GM23338 (cell line): ENCODE data around the gene LRIG1. TPM values are rescaled to one million over a fixed set of nuclear protein-coding genes. Genes with fewer than 3 reads are reported as not detected.

ENCODE experiments used
- ATAC-seq: fragments of 200-7000 bp; cut with Tn5 transposase; 3 replicates; pipeline ENCODE4 v1.9.1; 2020
- DNase-seq: peaks from one replicate; pipeline ENCODE4 v3.0.0-alpha.2; 2015; ENCODE audit warnings: low spot score
- H2AFZ ChIP-seq: fragments of 200-600 bp; sonication (generic); 2 replicates; pipeline ENCODE4 v1.8.0; 2016; ENCODE audit warnings: antibody characterized with exemption, mild to moderate bottlenecking, moderate library complexity
- H3F3A ChIP-seq: fragments of 200-600 bp; sonication (generic); replicated peaks from 2 replicates; pipeline ENCODE4 v1.8.0; 2017; ENCODE audit warnings: antibody characterized with exemption, mixed run types, low read depth
- H3K27ac ChIP-seq: fragments of 200-600 bp; sonication (generic); 2 replicates; pipeline ENCODE4 v1.6.1; 2016; ENCODE audit warnings: low read depth
- H3K27me3 ChIP-seq: fragments of 200-600 bp; sonication (generic); 2 replicates; pipeline ENCODE4 v1.8.0; 2016; ENCODE audit warnings: mild to moderate bottlenecking, mixed run types, moderate library complexity; ENCODE audit not compliant: insufficient read depth
- H3K36me3 ChIP-seq: fragments of 200-600 bp; sonication (generic); 2 replicates; pipeline ENCODE4 v1.8.0; 2016; ENCODE audit warnings: mild to moderate bottlenecking; ENCODE audit not compliant: insufficient read depth
- H3K4me1 ChIP-seq: fragments of 200-600 bp; sonication (generic); 2 replicates; pipeline ENCODE4 v1.8.0; 2016; ENCODE audit warnings: mild to moderate bottlenecking, moderate library complexity; ENCODE audit not compliant: insufficient read depth
- H3K4me2 ChIP-seq: fragments of 200-600 bp; sonication (generic); 2 replicates; pipeline ENCODE4 v1.7.1; 2017; ENCODE audit warnings: mixed run types
- H3K4me3 ChIP-seq: fragments of 200-600 bp; sonication (generic); 2 replicates; pipeline ENCODE4 v1.6.1; 2016; ENCODE audit warnings: mixed run types
- H3K79me2 ChIP-seq: fragments of 200-600 bp; sonication (generic); replicated peaks from 2 replicates; pipeline ENCODE4 v1.8.0; 2017; ENCODE audit warnings: mild to moderate bottlenecking; ENCODE audit not compliant: insufficient read depth
- H3K9me2 ChIP-seq: fragments of 200-600 bp; sonication (generic); 2 replicates; pipeline ENCODE4 v1.8.0; 2017; ENCODE audit not compliant: insufficient read depth
- H4K20me1 ChIP-seq: fragments of 200-600 bp; sonication (generic); replicated peaks from 2 replicates; pipeline ENCODE4 v1.8.0; 2017; ENCODE audit warnings: mild to moderate bottlenecking; ENCODE audit not compliant: insufficient read depth
- H3K27ac Mint-ChIP-seq: 2 replicates; pipeline ENCODE4 v1.8.0; 2020; ENCODE audit warnings: inconsistent platforms, mild to moderate bottlenecking, moderate library complexity, mixed read lengths
- H3K27me3 Mint-ChIP-seq: 3 replicates; pipeline ENCODE4 v1.8.0; 2022; ENCODE audit warnings: low read depth, mild to moderate bottlenecking, moderate library complexity, mixed read lengths, inconsistent platforms; ENCODE audit not compliant: insufficient read depth, poor library complexity
- H3K36me3 Mint-ChIP-seq: 3 replicates; pipeline ENCODE4 v1.8.0; 2021; ENCODE audit warnings: low read depth, mild to moderate bottlenecking, inconsistent platforms, moderate library complexity, mixed read lengths
- H3K4me1 Mint-ChIP-seq: 3 replicates; pipeline ENCODE4 v1.8.0; 2020; ENCODE audit warnings: mild to moderate bottlenecking, inconsistent platforms, mixed read lengths
- H3K4me3 Mint-ChIP-seq: 3 replicates; pipeline ENCODE4 v1.8.0; 2021; ENCODE audit warnings: moderate library complexity, mild to moderate bottlenecking, inconsistent platforms, mixed read lengths
- H3K9me3 Mint-ChIP-seq: 3 replicates; pipeline ENCODE4 v1.8.0; 2020; ENCODE audit warnings: moderate library complexity, mild to moderate bottlenecking, inconsistent platforms, mixed read lengths
- CREB1 ChIP-seq: fragments of 250-450 bp; sonication (Bioruptor Pico); IDR thresholded peaks from 2 replicates; pipeline ENCODE4 v1.5.0; 2020; ENCODE audit warnings: low read depth, mild to moderate bottlenecking, moderate library complexity
- EZH2 ChIP-seq: fragments of 200-600 bp; sonication (generic); IDR thresholded peaks from one replicate; pipeline ENCODE4 v1.8.0; 2017; ENCODE audit warnings: antibody characterized with exemption, mild to moderate bottlenecking, low read depth; ENCODE audit not compliant: unreplicated experiment
- EZH2phosphoT487 ChIP-seq: fragments of 200-600 bp; sonication (generic); IDR thresholded peaks from one replicate; pipeline ENCODE4 v1.8.1; 2018; ENCODE audit warnings: antibody characterized with exemption; ENCODE audit not compliant: unreplicated experiment
- JUNB ChIP-seq: IDR thresholded peaks from one replicate; pipeline ENCODE4 v1.6.1; 2016; ENCODE audit warnings: antibody characterized with exemption; ENCODE audit not compliant: unreplicated experiment
- NANOG ChIP-seq: IDR thresholded peaks from 2 replicates; pipeline ENCODE4 v1.6.1; 2016; ENCODE audit warnings: antibody characterized with exemption, borderline replicate concordance
- STAT1 ChIP-seq: IDR thresholded peaks from one replicate; pipeline ENCODE4 v1.6.1; 2016; ENCODE audit warnings: antibody characterized with exemption; ENCODE audit not compliant: unreplicated experiment
- ZNF331 ChIP-seq: fragments of 250-450 bp; sonication (Bioruptor Pico); IDR thresholded peaks from 2 replicates; pipeline ENCODE4 v1.5.0; 2020; ENCODE audit warnings: low read depth, mild to moderate bottlenecking, moderate library complexity
- ZNF462 ChIP-seq: fragments of 250-450 bp; sonication (Bioruptor Pico); IDR thresholded peaks from 2 replicates; pipeline ENCODE4 v1.5.0; 2020; ENCODE audit warnings: mild to moderate bottlenecking, moderate library complexity
- polyA plus RNA-seq: library from polyadenylated mRNA; unstranded; fragments of >200 nt; fragmentation: Nextera tagmentation; extraction: Ambion mirVana; gene quantifications from 2 replicates; pipeline ENCODE4 v1.2.1, GENCODE V29; 2016
- total RNA-seq: library from RNA; depleted of rRNA; stranded (reverse); fragments of >200 nt; shearing (Covaris generic); gene quantifications from 2 replicates; pipeline ENCODE4 v1.2.3, GENCODE V29; 2014
- TF ChIP-seq, protein P1 (sequence below), 2 experiments: fragments of 200-600 bp in 1 of 2; sonication (generic) in 1 of 2; conservative IDR thresholded peaks; 2 replicates each; pipeline versions ENCODE4 v1.5.1 to v1.6.1; 2016 to 2017; ENCODE audit warnings: antibody characterized with exemption in 2 of 2, low read depth in 2 of 2, mild to moderate bottlenecking in 2 of 2, moderate library complexity in 1 of 2
- TF ChIP-seq, protein P2 (sequence below): IDR thresholded peaks from 2 replicates; pipeline ENCODE4 v1.6.1; 2016; ENCODE audit warnings: antibody characterized with exemption
- TF ChIP-seq, protein P3 (sequence below): IDR thresholded peaks from one replicate; pipeline ENCODE4 v1.6.1; 2018; ENCODE audit warnings: antibody characterized with exemption; ENCODE audit not compliant: unreplicated experiment

Gene LRIG1
- total and polyA plus RNA-seq, 2 experiments from 2014 or later: 40.0 to 134 TPM

- peaks cover 7% of the 10 kb centered on the region for H3K9me2 ChIP-seq
- no peak overlapping the region for H3K27ac ChIP-seq
- peaks cover 56% of the 10 kb centered on the region for H3K36me3 Mint-ChIP-seq
- H3K79me2 ChIP-seq: peaks cover 100% of the 10 kb centered on the region
- no peaks in the 10 kb centered on the region; the same call in 1 of the 2 replicates for H3K36me3 ChIP-seq
- no peaks in the 10 kb centered on the region for H3K27me3 ChIP-seq
- H3K27me3 Mint-ChIP-seq: peaks cover 13% of the 10 kb centered on the region
- TF ChIP-seq, protein P1, sequence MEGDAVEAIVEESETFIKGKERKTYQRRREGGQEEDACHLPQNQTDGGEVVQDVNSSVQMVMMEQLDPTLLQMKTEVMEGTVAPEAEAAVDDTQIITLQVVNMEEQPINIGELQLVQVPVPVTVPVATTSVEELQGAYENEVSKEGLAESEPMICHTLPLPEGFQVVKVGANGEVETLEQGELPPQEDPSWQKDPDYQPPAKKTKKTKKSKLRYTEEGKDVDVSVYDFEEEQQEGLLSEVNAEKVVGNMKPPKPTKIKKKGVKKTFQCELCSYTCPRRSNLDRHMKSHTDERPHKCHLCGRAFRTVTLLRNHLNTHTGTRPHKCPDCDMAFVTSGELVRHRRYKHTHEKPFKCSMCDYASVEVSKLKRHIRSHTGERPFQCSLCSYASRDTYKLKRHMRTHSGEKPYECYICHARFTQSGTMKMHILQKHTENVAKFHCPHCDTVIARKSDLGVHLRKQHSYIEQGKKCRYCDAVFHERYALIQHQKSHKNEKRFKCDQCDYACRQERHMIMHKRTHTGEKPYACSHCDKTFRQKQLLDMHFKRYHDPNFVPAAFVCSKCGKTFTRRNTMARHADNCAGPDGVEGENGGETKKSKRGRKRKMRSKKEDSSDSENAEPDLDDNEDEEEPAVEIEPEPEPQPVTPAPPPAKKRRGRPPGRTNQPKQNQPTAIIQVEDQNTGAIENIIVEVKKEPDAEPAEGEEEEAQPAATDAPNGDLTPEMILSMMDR (conservative IDR thresholded peaks at IDR 0.05; ENCODE audit: low read depth in 2 of 2): no peak
- TF ChIP-seq EZH2 (no peak), CREB1 (no peak), NANOG (no peak), JUNB (no peak), ZNF331 (CRISPR knock-in tag) (no peak), STAT1 (no peak), EZH2phosphoT487 (no peak), ZNF462 (CRISPR knock-in tag) (no peak)
- TF ChIP-seq, protein P2, sequence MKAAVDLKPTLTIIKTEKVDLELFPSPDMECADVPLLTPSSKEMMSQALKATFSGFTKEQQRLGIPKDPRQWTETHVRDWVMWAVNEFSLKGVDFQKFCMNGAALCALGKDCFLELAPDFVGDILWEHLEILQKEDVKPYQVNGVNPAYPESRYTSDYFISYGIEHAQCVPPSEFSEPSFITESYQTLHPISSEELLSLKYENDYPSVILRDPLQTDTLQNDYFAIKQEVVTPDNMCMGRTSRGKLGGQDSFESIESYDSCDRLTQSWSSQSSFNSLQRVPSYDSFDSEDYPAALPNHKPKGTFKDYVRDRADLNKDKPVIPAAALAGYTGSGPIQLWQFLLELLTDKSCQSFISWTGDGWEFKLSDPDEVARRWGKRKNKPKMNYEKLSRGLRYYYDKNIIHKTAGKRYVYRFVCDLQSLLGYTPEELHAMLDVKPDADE: no peak
- TF ChIP-seq, protein P3, sequence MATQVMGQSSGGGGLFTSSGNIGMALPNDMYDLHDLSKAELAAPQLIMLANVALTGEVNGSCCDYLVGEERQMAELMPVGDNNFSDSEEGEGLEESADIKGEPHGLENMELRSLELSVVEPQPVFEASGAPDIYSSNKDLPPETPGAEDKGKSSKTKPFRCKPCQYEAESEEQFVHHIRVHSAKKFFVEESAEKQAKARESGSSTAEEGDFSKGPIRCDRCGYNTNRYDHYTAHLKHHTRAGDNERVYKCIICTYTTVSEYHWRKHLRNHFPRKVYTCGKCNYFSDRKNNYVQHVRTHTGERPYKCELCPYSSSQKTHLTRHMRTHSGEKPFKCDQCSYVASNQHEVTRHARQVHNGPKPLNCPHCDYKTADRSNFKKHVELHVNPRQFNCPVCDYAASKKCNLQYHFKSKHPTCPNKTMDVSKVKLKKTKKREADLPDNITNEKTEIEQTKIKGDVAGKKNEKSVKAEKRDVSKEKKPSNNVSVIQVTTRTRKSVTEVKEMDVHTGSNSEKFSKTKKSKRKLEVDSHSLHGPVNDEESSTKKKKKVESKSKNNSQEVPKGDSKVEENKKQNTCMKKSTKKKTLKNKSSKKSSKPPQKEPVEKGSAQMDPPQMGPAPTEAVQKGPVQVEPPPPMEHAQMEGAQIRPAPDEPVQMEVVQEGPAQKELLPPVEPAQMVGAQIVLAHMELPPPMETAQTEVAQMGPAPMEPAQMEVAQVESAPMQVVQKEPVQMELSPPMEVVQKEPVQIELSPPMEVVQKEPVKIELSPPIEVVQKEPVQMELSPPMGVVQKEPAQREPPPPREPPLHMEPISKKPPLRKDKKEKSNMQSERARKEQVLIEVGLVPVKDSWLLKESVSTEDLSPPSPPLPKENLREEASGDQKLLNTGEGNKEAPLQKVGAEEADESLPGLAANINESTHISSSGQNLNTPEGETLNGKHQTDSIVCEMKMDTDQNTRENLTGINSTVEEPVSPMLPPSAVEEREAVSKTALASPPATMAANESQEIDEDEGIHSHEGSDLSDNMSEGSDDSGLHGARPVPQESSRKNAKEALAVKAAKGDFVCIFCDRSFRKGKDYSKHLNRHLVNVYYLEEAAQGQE: no peak
- no peak overlapping the region for H3K4me3 Mint-ChIP-seq
- H3K9me3 Mint-ChIP-seq: no peaks in the 10 kb centered on the region
- peak overlapping the region; percentile 20; the same call in 1 of the 2 replicates for H3K27ac Mint-ChIP-seq
- no peak overlapping the region for H2AFZ ChIP-seq
- peaks cover 47% of the 10 kb centered on the region for H4K20me1 ChIP-seq
- DNase-seq (no peak), ATAC-seq (no peak)
- no peaks in the 10 kb centered on the region for H3F3A ChIP-seq
- peaks cover 56% of the 10 kb centered on the region for H3K4me1 ChIP-seq
- H3K4me2 ChIP-seq: no peak overlapping the region
- H3K4me1 Mint-ChIP-seq: peaks cover 82% of the 10 kb centered on the region
- H3K4me3 ChIP-seq: no peak overlapping the region
These were observed 67.4 kb downstream of the LRIG1 start for GRCh38 chr3:66433522-66433782.
